ENCODE measurements around the gene TRPM3. TPM values are rescaled to one million over a fixed set of nuclear protein-coding genes. Genes with fewer than 3 reads are reported as not detected.

Gene TRPM3
- total and polyA plus RNA-seq, 2 of the 8 experiments (the other 6 are each of a cell fraction or from before 2014, with no cell fraction given), result 2.4 to 10.9 TPM

- no peak overlapping the region for H3K14ac ChIP-seq (ENCODE audit: insufficient read length)
- no peak overlapping the region for H2BK20ac ChIP-seq (ENCODE audit: low read length)
- no peak overlapping the region for H3K56ac ChIP-seq (replicated peaks; ENCODE audit: insufficient read length, low read depth, low read length)
- H3K4me3 ChIP-seq (ENCODE audit: extremely low read depth in 1 of 4, insufficient read depth in 2 of 4, low read depth in 3 of 4, low read length in 4 of 4), result no peak overlapping the region
- H2BK120ac ChIP-seq (replicated peaks; ENCODE audit: low read depth, low read length), result no peak overlapping the region
- no peak overlapping the region for H2BK15ac ChIP-seq (ENCODE audit: low read length)
- H3K27ac ChIP-seq (ENCODE audit: low read depth, low read length), result no peak overlapping the region
- no peak overlapping the region for H2BK5ac ChIP-seq (ENCODE audit: low read depth, low read length)
- DNase-seq (ENCODE audit: low read depth in 1 of 2, low spot score in 2 of 2), result no peak
- no peaks in the 10 kb centered on the region for H3K27me3 ChIP-seq (replicated peaks in 1 of 4; ENCODE audit: control insufficient read depth in 3 of 4, extremely low read depth in 1 of 4, insufficient read depth in 3 of 4, low read length in 3 of 4)
- H3K79me2 ChIP-seq (ENCODE audit: control insufficient read depth in 1 of 2, insufficient read depth in 2 of 2, low read length in 2 of 2), result no peaks in the 10 kb centered on the region
- H4K20me1 ChIP-seq (replicated peaks in 1 of 2; ENCODE audit: control insufficient read depth in 1 of 2, insufficient read depth in 2 of 2, low read length in 2 of 2), result no peaks in the 10 kb centered on the region
- no peak overlapping the region for H3K4ac ChIP-seq (replicated peaks; ENCODE audit: insufficient read length, low read depth, low read length)
- no peaks in the 10 kb centered on the region for H3K23me2 ChIP-seq (ENCODE audit: low read depth, low read length)
- H2AFZ ChIP-seq (ENCODE audit: low read length), result no peak overlapping the region
- ChIA-PET POLR2A (ENCODE audit: partially characterized antibody) (no interaction called here), CTCF (ENCODE audit: partially characterized antibody) (interaction anchor here (0.6 to 1.2 kb wide), 4 partner anchors 18 to 57 kb away, joined by 3 read pairs; no protein-coding TSS in a partner anchor)
- no peak overlapping the region for H2BK12ac ChIP-seq (ENCODE audit: low read depth, low read length)
- no peak overlapping the region for H4K91ac ChIP-seq (replicated peaks; ENCODE audit: insufficient read length, low read length)
- H2AK5ac ChIP-seq (ENCODE audit: low read depth, low read length), result no peak overlapping the region
- no peak overlapping the region for H3K9ac ChIP-seq (replicated peaks in 1 of 4; ENCODE audit: extremely low read depth in 1 of 4, low read depth in 3 of 4, low read length in 3 of 4)
- no peaks in the 10 kb centered on the region for H3K9me3 ChIP-seq (ENCODE audit: insufficient read depth in 2 of 2, low read depth in 1 of 2, low read length in 1 of 2)
- no peaks in the 10 kb centered on the region for H3K36me3 ChIP-seq (ENCODE audit: control insufficient read depth in 2 of 4, insufficient read depth in 4 of 4, low read length in 3 of 4)
- no peak overlapping the region for H3K23ac ChIP-seq (ENCODE audit: insufficient read length)
- no peaks in the 10 kb centered on the region; the same call in 1 of the 2 replicates for H3K79me1 ChIP-seq (ENCODE audit: low read depth, low read length)
- no peak overlapping the region for H4K5ac ChIP-seq (ENCODE audit: insufficient read length, low read depth, low read length)
- no peak overlapping the region for H3K4me2 ChIP-seq (ENCODE audit: insufficient read depth in 1 of 2, low read depth in 2 of 2, low read length in 2 of 2)
- H3K18ac ChIP-seq (ENCODE audit: extremely low read depth, low read length), result no peak overlapping the region
- H4K8ac ChIP-seq (ENCODE audit: extremely low read depth, insufficient read depth, low read length), result no peak overlapping the region
- FAIRE-seq, result no peak
- WGBS, 2 experiments (ENCODE audit: extremely low coverage in 1 of 2, insufficient coverage in 1 of 2, insufficient read length in 1 of 2, insufficient replicate concordance in 2 of 2, low coverage in 1 of 2, low lambda C conversion rate in 2 of 2, missing lambda C conversion rate in 1 of 2), result 84% methylated on average over 3 of the region's 3 CpGs; no CpG with 5 or more reads in 1 of the 2 experiments
- no peaks in the 10 kb centered on the region for H3K4me1 ChIP-seq (replicated peaks in 1 of 4; ENCODE audit: control insufficient read depth in 3 of 4, insufficient read depth in 4 of 4, low read length in 3 of 4)
- TF ChIP-seq CEBPB (IDR thresholded peaks at IDR 0.05; ENCODE audit: low read depth, low read length), result no peak
- no peak for TF ChIP-seq EP300 (IDR thresholded peaks at IDR 0.05; ENCODE audit: borderline replicate concordance in 1 of 2, low read depth in 2 of 2, low read length in 2 of 2)
- no peak for TF ChIP-seq SRF (IDR thresholded peaks at IDR 0.05; ENCODE audit: low read depth, low read length)
- no peak for TF ChIP-seq POLR2AphosphoS5 (IDR thresholded peaks at IDR 0.05; ENCODE audit: low read depth, low read length)
- no peak for TF ChIP-seq TCF12 (IDR thresholded peaks at IDR 0.05; ENCODE audit: low read depth, low read length)
- no peak for TF ChIP-seq TEAD4 (IDR thresholded peaks at IDR 0.05; ENCODE audit: low read depth, low read length)
- TF ChIP-seq BACH1 (IDR thresholded peaks at IDR 0.05; ENCODE audit: low read length), result no peak
- no peak for TF ChIP-seq KDM1A (IDR thresholded peaks at IDR 0.05; ENCODE audit: borderline replicate concordance, low read length)
- TF ChIP-seq, protein P1, sequence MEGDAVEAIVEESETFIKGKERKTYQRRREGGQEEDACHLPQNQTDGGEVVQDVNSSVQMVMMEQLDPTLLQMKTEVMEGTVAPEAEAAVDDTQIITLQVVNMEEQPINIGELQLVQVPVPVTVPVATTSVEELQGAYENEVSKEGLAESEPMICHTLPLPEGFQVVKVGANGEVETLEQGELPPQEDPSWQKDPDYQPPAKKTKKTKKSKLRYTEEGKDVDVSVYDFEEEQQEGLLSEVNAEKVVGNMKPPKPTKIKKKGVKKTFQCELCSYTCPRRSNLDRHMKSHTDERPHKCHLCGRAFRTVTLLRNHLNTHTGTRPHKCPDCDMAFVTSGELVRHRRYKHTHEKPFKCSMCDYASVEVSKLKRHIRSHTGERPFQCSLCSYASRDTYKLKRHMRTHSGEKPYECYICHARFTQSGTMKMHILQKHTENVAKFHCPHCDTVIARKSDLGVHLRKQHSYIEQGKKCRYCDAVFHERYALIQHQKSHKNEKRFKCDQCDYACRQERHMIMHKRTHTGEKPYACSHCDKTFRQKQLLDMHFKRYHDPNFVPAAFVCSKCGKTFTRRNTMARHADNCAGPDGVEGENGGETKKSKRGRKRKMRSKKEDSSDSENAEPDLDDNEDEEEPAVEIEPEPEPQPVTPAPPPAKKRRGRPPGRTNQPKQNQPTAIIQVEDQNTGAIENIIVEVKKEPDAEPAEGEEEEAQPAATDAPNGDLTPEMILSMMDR (IDR thresholded peaks at IDR 0.05; ENCODE audit: control extremely low read depth in 1 of 3, insufficient read depth in 1 of 3, low read depth in 1 of 3, low read length in 3 of 3), result no peak
- TF ChIP-seq ATF3 (IDR thresholded peaks at IDR 0.05; ENCODE audit: insufficient read depth, low read depth, low read length), result no peak
- no peak for TF ChIP-seq SP1 (IDR thresholded peaks at IDR 0.05; ENCODE audit: low read depth, low read length)
Measured at GRCh38 chr9:70978085-70978484, 143.3 kb downstream of the TRPM3 start.

All from H1 (cell line).